ENCODE data around the gene COG7.

DNA sequence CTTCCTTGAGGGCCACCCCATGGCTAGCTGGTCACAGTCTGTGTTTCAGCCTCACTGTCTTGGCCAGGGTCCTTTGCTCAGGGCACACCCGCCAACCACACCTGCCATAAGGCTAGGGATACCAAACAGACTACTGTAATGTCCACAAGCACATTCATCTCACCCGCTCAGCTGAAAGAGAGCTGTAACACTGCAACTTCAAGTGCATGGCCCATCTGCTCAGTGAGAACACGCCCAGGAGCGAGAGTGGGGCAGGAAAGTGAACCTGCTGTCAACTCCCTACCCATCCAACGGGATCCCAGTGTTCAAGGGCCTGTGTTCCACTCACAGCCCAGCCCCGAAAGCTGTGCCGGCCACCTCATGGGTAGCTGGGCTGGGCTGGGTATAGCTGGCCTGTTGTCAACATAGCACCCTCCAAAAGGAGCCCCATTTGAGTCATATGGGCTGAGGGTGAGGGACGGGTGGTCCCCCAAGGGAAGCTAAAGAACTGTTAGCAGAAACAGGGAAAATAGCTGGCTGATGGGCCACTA is 95.2 kb downstream of the COG7 start:
- TF ChIP-seq, protein P1, sequence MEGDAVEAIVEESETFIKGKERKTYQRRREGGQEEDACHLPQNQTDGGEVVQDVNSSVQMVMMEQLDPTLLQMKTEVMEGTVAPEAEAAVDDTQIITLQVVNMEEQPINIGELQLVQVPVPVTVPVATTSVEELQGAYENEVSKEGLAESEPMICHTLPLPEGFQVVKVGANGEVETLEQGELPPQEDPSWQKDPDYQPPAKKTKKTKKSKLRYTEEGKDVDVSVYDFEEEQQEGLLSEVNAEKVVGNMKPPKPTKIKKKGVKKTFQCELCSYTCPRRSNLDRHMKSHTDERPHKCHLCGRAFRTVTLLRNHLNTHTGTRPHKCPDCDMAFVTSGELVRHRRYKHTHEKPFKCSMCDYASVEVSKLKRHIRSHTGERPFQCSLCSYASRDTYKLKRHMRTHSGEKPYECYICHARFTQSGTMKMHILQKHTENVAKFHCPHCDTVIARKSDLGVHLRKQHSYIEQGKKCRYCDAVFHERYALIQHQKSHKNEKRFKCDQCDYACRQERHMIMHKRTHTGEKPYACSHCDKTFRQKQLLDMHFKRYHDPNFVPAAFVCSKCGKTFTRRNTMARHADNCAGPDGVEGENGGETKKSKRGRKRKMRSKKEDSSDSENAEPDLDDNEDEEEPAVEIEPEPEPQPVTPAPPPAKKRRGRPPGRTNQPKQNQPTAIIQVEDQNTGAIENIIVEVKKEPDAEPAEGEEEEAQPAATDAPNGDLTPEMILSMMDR (IDR thresholded peaks at IDR 0.05) = no peak
- no peak for TF ChIP-seq POLR2A (IDR thresholded peaks at IDR 0.05)
- no peak for TF ChIP-seq EP300 (IDR thresholded peaks at IDR 0.05)
